Right lobe of liver (tissue), 4 donors: ENCODE data around the gene ATAD3C.

Experiments used
- CTCF ChIP-seq, 4 donors: fragments of 200-600 bp in 3 of 4; fragments of 450-650 bp in 1 of 4; IDR thresholded peaks; one replicate each; pipeline versions ENCODE4 v1.5.1 to v1.8.0; 2016 to 2022; ENCODE audit warnings: antibody characterized with exemption in 4 of 4, mild to moderate bottlenecking in 2 of 4
- POLR2A ChIP-seq: fragments of 450-650 bp; IDR thresholded peaks from one replicate; pipeline ENCODE4 v1.6.1; 2017; ENCODE audit warnings: antibody characterized with exemption, mild to moderate bottlenecking
- donor health status: DM: no; HTN: no; CAD: no.
- donor health status: DM: no; HTN: no; CAD: no.
- donor health status: DM: no; HTN: yes; CAD: no.

GRCh38 chr1:1425426-1425752 lies 24.1 kb upstream of the ATAD3C start:
- TF ChIP-seq POLR2A (no peak), CTCF (IDR thresholded peaks at IDR 0.05) (no peak)
